GM19193 (cell line): Measurements from ENCODE around the gene ENHO.

Experiments used
- POLR2A ChIP-seq: IDR thresholded peaks from 4 replicates; pipeline ENCODE4 v1.6.1; 2011; ENCODE audit not compliant: insufficient read depth, insufficient read length; ENCODE audit errors: extremely low read depth

Gene ENHO

GRCh38 chr9:34547960-34548611, 25.3 kb upstream of the ENHO start:
- no peak for TF ChIP-seq POLR2A

- TF ChIP-seq POLR2A: no peak
Measured at GRCh38 chr9:34546834-34547827, 24.3 kb upstream of the ENHO start.

- no peak for TF ChIP-seq POLR2A
Measured at GRCh38 chr9:34546102-34546833, 23.5 kb upstream of the ENHO start.

- no peak for TF ChIP-seq POLR2A
Measured at GRCh38 chr9:34545497-34545896, 22.7 kb upstream of the ENHO start.

- TF ChIP-seq POLR2A: no peak
Measured at GRCh38 chr9:34544035-34544434, 21.2 kb upstream of the ENHO start.

DNA sequence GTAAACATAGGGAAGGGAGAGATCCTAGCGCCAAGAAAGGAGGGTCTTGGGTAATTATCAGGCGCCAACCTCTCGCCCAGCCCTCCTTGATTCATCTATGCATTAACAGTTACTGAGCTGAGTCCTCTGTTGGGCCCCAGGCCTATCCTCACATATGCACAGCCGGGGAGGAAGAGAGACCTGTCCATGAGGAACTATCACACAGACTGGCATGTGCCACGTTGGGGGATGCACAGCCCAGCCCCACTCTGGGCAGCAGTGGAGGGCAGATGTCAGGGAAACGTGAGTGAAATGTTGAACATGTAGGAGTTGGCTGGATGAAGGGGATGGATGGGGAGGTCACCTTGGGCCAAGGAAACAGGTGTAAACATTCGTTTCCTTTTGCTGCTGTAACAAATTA, 18.8 kb upstream of the ENHO start:
- no peak for TF ChIP-seq POLR2A

GRCh38 chr9:34540827-34541226, 18.0 kb upstream of the ENHO start:
- TF ChIP-seq POLR2A: no peak

DNA sequence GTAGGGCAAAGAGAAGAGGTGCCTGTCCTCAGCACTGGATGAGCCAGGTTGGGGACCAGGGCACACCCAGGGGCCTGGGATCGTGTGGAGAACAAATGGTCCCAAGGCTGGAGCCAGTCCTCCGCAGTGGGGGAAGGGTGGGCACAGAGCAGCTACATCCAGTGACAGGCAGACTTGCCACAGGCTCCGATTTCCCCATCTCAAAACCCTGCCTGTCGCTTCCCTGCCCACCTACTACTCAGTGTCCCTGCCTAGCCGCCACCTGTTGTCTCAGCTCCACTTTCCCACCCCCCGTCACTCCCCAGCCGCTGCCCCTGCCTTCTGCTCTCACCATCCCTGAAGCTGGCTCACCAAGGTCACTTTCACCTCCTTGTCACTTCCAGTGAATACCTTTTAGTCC, 13.9 kb upstream of the ENHO start:
- TF ChIP-seq POLR2A: no peak

DNA sequence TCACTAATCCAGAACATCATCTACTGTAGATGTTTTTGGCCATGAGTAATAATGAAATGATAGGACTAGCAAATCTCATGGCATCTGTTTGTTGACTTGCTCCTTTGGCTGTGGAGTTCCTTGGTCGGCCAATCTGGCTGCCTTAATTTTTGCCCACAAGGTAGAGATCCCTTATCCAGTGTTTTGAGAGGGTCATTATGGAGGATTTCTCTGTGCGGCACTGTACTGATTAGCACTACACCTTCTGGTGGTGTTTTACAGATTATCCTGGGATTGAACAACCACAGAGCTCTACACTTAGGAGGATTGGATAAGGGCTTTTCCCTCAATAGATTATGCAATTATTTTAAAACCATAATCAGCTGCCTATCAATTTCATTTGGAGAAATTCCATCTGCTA, 3.2 kb upstream of the ENHO start:
- TF ChIP-seq POLR2A: no peak

DNA sequence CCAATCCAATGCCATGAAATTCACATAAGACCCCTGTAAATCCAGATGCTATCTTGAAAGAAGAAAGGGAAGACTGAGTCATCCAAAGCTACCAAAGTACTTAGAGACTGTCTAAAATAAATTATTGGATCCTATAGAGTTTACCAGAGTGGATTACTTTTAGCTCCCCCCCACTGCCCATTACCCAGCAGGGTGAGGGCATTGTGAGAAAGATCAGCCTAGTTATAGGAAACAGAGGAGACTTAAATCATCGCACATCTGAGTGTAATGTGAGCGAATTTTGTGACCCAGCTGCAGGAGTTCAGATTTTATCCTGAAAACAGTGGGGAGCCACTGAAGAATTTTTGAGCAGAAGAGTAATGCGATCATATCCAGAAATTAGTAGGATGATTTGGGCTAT, 1.6 kb upstream of the ENHO start:
- no peak for TF ChIP-seq POLR2A

DNA sequence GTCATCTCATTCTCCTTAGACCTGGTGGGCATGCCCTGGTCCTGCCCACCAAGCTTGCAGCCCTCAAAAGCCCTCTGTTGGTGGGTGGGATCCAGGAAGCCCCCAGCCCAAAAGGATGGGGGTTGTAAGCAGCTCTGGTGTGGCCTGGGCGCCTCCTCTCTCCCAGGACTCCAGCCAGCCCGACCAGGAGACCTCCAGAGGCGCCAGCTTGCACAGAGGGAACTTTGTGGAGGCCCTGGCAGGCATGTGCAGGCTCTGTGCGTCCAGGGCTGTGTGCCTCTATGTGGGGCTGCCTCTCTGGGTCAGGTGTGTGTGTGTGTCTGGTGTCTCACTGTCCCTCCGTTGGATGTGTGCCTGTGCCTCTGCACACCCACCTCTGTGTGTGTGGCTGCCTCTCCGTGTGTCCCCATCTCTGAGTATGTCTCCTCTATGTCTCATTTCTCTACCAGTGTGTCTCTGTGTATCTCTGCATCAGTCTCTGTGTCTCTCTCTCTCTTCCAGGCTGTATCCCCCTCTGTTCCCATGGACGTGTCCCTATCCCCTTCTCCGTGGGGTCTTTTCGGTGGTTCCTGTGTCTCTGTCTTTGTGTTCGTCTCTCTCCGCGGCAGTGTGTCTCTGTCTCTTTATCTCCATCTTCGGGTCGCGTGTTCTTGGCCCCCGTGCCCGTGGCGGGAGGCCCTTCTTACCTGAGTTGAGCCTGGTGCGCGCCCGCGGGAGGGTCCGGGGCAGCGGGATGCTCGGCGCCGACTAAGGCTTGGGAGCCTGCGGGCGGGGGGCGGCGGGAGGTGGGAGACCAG, 501 bp downstream of the ENHO start:
- TF ChIP-seq POLR2A: no peak

GRCh38 chr9:34521406-34522045, 1.3 kb downstream of the ENHO start:
- no peak for TF ChIP-seq POLR2A

GRCh38 chr9:34520505-34521385, 2.0 kb downstream of the ENHO start:
- no peak for TF ChIP-seq POLR2A

GRCh38 chr9:34520096-34520495, 2.7 kb downstream of the ENHO start:
- no peak for TF ChIP-seq POLR2A
